ENCODE measurements around the gene ZNF831.

DNA sequence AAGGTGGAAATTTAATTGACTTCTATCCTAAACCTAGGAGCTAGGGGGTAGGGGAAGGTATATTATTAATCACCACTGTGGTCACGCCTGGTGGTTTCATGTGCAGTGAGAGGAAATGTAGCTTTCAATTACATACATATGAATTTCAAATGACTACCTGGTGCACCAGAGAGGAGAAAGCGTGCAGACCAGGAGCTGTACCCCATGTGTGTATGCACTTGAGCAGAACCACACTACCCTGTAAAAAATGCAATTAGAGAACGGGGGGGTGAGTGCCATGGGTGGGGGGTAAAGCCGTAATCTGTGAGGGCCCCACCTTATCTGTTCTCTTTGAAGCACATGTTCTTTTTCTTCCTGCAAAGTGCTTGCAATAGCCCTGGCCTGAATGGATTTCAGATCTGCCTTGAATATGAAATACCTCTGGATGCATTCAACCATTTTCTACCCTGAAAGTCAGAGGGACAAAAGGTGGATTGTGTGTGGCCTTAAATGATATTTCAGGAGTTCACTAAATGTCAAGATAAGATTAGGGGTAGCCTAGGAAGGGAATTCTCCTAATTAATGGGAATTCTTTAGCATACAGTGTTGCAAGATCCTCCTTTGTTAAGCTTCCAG, 105.9 kb downstream of the ZNF831 start:
- TF ChIP-seq, protein P1, sequence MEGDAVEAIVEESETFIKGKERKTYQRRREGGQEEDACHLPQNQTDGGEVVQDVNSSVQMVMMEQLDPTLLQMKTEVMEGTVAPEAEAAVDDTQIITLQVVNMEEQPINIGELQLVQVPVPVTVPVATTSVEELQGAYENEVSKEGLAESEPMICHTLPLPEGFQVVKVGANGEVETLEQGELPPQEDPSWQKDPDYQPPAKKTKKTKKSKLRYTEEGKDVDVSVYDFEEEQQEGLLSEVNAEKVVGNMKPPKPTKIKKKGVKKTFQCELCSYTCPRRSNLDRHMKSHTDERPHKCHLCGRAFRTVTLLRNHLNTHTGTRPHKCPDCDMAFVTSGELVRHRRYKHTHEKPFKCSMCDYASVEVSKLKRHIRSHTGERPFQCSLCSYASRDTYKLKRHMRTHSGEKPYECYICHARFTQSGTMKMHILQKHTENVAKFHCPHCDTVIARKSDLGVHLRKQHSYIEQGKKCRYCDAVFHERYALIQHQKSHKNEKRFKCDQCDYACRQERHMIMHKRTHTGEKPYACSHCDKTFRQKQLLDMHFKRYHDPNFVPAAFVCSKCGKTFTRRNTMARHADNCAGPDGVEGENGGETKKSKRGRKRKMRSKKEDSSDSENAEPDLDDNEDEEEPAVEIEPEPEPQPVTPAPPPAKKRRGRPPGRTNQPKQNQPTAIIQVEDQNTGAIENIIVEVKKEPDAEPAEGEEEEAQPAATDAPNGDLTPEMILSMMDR (IDR thresholded peaks at IDR 0.05), result no peak
- TF ChIP-seq POLR2A (IDR thresholded peaks at IDR 0.05), result no peak
